GM23338 (cell line): Measurements from ENCODE around the gene THSD7A. TPM values are rescaled to one million over a fixed set of nuclear protein-coding genes. Genes with fewer than 3 reads are reported as not detected.

Experiments used
- ATAC-seq: fragments of 200-7000 bp; cut with Tn5 transposase; 3 replicates; pipeline ENCODE4 v1.9.1; 2020
- DNase-seq: peaks from one replicate; pipeline ENCODE4 v3.0.0-alpha.2; 2015; ENCODE audit warnings: low spot score
- H2AFZ ChIP-seq: fragments of 200-600 bp; sonication (generic); 2 replicates; pipeline ENCODE4 v1.8.0; 2016; ENCODE audit warnings: antibody characterized with exemption, mild to moderate bottlenecking, moderate library complexity
- H3F3A ChIP-seq: fragments of 200-600 bp; sonication (generic); replicated peaks from 2 replicates; pipeline ENCODE4 v1.8.0; 2017; ENCODE audit warnings: antibody characterized with exemption, mixed run types, low read depth
- H3K27ac ChIP-seq: fragments of 200-600 bp; sonication (generic); 2 replicates; pipeline ENCODE4 v1.6.1; 2016; ENCODE audit warnings: low read depth
- H3K27me3 ChIP-seq: fragments of 200-600 bp; sonication (generic); 2 replicates; pipeline ENCODE4 v1.8.0; 2016; ENCODE audit warnings: mild to moderate bottlenecking, mixed run types, moderate library complexity; ENCODE audit not compliant: insufficient read depth
- H3K36me3 ChIP-seq: fragments of 200-600 bp; sonication (generic); 2 replicates; pipeline ENCODE4 v1.8.0; 2016; ENCODE audit warnings: mild to moderate bottlenecking; ENCODE audit not compliant: insufficient read depth
- H3K4me1 ChIP-seq: fragments of 200-600 bp; sonication (generic); 2 replicates; pipeline ENCODE4 v1.8.0; 2016; ENCODE audit warnings: mild to moderate bottlenecking, moderate library complexity; ENCODE audit not compliant: insufficient read depth
- H3K4me2 ChIP-seq: fragments of 200-600 bp; sonication (generic); 2 replicates; pipeline ENCODE4 v1.7.1; 2017; ENCODE audit warnings: mixed run types
- H3K4me3 ChIP-seq: fragments of 200-600 bp; sonication (generic); 2 replicates; pipeline ENCODE4 v1.6.1; 2016; ENCODE audit warnings: mixed run types
- H3K79me2 ChIP-seq: fragments of 200-600 bp; sonication (generic); replicated peaks from 2 replicates; pipeline ENCODE4 v1.8.0; 2017; ENCODE audit warnings: mild to moderate bottlenecking; ENCODE audit not compliant: insufficient read depth
- H3K9me2 ChIP-seq: fragments of 200-600 bp; sonication (generic); 2 replicates; pipeline ENCODE4 v1.8.0; 2017; ENCODE audit not compliant: insufficient read depth
- H4K20me1 ChIP-seq: fragments of 200-600 bp; sonication (generic); replicated peaks from 2 replicates; pipeline ENCODE4 v1.8.0; 2017; ENCODE audit warnings: mild to moderate bottlenecking; ENCODE audit not compliant: insufficient read depth
- H3K27ac Mint-ChIP-seq: 2 replicates; pipeline ENCODE4 v1.8.0; 2020; ENCODE audit warnings: inconsistent platforms, mild to moderate bottlenecking, moderate library complexity, mixed read lengths
- H3K27me3 Mint-ChIP-seq: 3 replicates; pipeline ENCODE4 v1.8.0; 2022; ENCODE audit warnings: low read depth, mild to moderate bottlenecking, moderate library complexity, mixed read lengths, inconsistent platforms; ENCODE audit not compliant: insufficient read depth, poor library complexity
- H3K36me3 Mint-ChIP-seq: 3 replicates; pipeline ENCODE4 v1.8.0; 2021; ENCODE audit warnings: low read depth, mild to moderate bottlenecking, inconsistent platforms, moderate library complexity, mixed read lengths
- H3K4me1 Mint-ChIP-seq: 3 replicates; pipeline ENCODE4 v1.8.0; 2020; ENCODE audit warnings: mild to moderate bottlenecking, inconsistent platforms, mixed read lengths
- H3K4me3 Mint-ChIP-seq: 3 replicates; pipeline ENCODE4 v1.8.0; 2021; ENCODE audit warnings: moderate library complexity, mild to moderate bottlenecking, inconsistent platforms, mixed read lengths
- H3K9me3 Mint-ChIP-seq: 3 replicates; pipeline ENCODE4 v1.8.0; 2020; ENCODE audit warnings: moderate library complexity, mild to moderate bottlenecking, inconsistent platforms, mixed read lengths
- CREB1 ChIP-seq: fragments of 250-450 bp; sonication (Bioruptor Pico); IDR thresholded peaks from 2 replicates; pipeline ENCODE4 v1.5.0; 2020; ENCODE audit warnings: low read depth, mild to moderate bottlenecking, moderate library complexity
- ETS1 ChIP-seq: IDR thresholded peaks from 2 replicates; pipeline ENCODE4 v1.6.1; 2016; ENCODE audit warnings: antibody characterized with exemption
- EZH2phosphoT487 ChIP-seq: fragments of 200-600 bp; sonication (generic); IDR thresholded peaks from one replicate; pipeline ENCODE4 v1.8.1; 2018; ENCODE audit warnings: antibody characterized with exemption; ENCODE audit not compliant: unreplicated experiment
- JUNB ChIP-seq: IDR thresholded peaks from one replicate; pipeline ENCODE4 v1.6.1; 2016; ENCODE audit warnings: antibody characterized with exemption; ENCODE audit not compliant: unreplicated experiment
- NANOG ChIP-seq: IDR thresholded peaks from 2 replicates; pipeline ENCODE4 v1.6.1; 2016; ENCODE audit warnings: antibody characterized with exemption, borderline replicate concordance
- STAT1 ChIP-seq: IDR thresholded peaks from one replicate; pipeline ENCODE4 v1.6.1; 2016; ENCODE audit warnings: antibody characterized with exemption; ENCODE audit not compliant: unreplicated experiment
- ZNF331 ChIP-seq: fragments of 250-450 bp; sonication (Bioruptor Pico); IDR thresholded peaks from 2 replicates; pipeline ENCODE4 v1.5.0; 2020; ENCODE audit warnings: low read depth, mild to moderate bottlenecking, moderate library complexity
- polyA plus RNA-seq: library from polyadenylated mRNA; unstranded; fragments of >200 nt; fragmentation: Nextera tagmentation; extraction: Ambion mirVana; gene quantifications from 2 replicates; pipeline ENCODE4 v1.2.1, GENCODE V29; 2016
- total RNA-seq: library from RNA; depleted of rRNA; stranded (reverse); fragments of >200 nt; shearing (Covaris generic); gene quantifications from 2 replicates; pipeline ENCODE4 v1.2.3, GENCODE V29; 2014
- TF ChIP-seq, protein P1 (sequence below): fragments of 250-450 bp; sonication (Bioruptor Pico); IDR thresholded peaks from 2 replicates; pipeline ENCODE4 v1.5.0; 2020; ENCODE audit warnings: mild to moderate bottlenecking, moderate library complexity

Gene THSD7A
- total and polyA plus RNA-seq, 2 experiments from 2014 or later, result 1.3 to 2.1 TPM

- TF ChIP-seq, protein P1, sequence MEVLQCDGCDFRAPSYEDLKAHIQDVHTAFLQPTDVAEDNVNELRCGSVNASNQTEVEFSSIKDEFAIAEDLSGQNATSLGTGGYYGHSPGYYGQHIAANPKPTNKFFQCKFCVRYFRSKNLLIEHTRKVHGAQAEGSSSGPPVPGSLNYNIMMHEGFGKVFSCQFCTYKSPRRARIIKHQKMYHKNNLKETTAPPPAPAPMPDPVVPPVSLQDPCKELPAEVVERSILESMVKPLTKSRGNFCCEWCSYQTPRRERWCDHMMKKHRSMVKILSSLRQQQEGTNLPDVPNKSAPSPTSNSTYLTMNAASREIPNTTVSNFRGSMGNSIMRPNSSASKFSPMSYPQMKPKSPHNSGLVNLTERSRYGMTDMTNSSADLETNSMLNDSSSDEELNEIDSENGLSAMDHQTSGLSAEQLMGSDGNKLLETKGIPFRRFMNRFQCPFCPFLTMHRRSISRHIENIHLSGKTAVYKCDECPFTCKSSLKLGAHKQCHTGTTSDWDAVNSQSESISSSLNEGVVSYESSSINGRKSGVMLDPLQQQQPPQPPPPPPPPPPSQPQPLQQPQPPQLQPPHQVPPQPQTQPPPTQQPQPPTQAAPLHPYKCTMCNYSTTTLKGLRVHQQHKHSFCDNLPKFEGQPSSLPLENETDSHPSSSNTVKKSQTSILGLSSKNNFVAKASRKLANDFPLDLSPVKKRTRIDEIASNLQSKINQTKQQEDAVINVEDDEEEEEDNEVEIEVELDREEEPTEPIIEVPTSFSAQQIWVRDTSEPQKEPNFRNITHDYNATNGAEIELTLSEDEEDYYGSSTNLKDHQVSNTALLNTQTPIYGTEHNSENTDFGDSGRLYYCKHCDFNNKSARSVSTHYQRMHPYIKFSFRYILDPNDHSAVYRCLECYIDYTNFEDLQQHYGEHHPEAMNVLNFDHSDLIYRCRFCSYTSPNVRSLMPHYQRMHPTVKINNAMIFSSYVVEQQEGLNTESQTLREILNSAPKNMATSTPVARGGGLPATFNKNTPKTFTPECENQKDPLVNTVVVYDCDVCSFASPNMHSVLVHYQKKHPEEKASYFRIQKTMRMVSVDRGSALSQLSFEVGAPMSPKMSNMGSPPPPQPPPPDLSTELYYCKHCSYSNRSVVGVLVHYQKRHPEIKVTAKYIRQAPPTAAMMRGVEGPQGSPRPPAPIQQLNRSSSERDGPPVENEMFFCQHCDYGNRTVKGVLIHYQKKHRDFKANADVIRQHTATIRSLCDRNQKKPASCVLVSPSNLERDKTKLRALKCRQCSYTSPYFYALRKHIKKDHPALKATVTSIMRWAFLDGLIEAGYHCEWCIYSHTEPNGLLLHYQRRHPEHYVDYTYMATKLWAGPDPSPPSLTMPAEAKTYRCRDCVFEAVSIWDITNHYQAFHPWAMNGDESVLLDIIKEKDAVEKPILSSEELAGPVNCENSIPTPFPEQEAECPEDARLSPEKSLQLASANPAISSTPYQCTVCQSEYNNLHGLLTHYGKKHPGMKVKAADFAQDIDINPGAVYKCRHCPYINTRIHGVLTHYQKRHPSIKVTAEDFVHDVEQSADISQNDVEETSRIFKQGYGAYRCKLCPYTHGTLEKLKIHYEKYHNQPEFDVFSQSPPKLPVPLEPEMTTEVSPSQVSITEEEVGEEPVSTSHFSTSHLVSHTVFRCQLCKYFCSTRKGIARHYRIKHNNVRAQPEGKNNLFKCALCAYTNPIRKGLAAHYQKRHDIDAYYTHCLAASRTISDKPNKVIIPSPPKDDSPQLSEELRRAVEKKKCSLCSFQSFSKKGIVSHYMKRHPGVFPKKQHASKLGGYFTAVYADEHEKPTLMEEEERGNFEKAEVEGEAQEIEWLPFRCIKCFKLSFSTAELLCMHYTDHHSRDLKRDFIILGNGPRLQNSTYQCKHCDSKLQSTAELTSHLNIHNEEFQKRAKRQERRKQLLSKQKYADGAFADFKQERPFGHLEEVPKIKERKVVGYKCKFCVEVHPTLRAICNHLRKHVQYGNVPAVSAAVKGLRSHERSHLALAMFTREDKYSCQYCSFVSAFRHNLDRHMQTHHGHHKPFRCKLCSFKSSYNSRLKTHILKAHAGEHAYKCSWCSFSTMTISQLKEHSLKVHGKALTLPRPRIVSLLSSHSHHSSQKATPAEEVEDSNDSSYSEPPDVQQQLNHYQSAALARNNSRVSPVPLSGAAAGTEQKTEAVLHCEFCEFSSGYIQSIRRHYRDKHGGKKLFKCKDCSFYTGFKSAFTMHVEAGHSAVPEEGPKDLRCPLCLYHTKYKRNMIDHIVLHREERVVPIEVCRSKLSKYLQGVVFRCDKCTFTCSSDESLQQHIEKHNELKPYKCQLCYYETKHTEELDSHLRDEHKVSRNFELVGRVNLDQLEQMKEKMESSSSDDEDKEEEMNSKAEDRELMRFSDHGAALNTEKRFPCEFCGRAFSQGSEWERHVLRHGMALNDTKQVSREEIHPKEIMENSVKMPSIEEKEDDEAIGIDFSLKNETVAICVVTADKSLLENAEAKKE (CRISPR knock-in tag), result no peak
- TF ChIP-seq ZNF331 (no peak), ETS1 (no peak), EZH2phosphoT487 (no peak), CREB1 (CRISPR knock-in tag) (no peak), STAT1 (no peak), JUNB (no peak), NANOG (no peak)
Measured at GRCh38 chr7:11847336-11847735, 15.3 kb upstream of the THSD7A start (continued).

DNA sequence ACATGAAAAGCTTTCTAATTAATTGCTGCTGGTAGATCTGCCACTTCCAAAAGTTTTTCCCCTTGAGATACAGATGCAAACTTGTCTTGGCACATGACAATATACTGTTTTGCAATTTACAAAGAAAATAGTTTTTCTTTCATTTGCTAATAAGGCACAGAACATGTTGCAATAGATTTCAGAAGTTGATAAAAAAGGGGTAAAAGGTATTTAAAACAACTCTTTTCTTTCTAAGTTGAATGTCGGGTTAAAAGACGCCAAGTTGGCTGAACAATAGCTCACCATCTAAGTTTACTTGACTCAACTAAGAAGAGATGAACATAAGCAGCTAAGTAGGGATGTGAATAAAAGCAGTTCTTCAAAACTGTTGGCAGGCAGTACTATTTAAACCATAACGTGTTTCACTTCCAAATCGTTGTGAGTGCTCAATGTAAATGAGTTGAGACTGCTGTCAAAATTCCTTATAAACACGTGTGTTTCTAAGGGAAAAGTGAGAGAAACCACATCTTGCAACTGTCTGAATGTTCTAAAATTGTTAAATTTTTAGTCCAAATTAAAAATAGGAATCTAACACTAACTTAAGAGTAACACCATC lies 14.5 kb upstream of the THSD7A start:
- no peaks in the 10 kb centered on the region for H3K36me3 ChIP-seq
- DNase-seq (peak; percentile 21), ATAC-seq (peak; percentile 31; the same call in 1 of the 3 replicates)
- Mint-ChIP-seq H3K27me3 (no peaks in the 10 kb centered on the region), H3K27ac (peak overlapping the region; percentile 50), H3K36me3 (peaks cover 3% of the 10 kb centered on the region; the same call in 2 of the 3 replicates), H3K9me3 (no peaks in the 10 kb centered on the region), H3K4me3 (peak overlapping the region; percentile 42; the same call in 2 of the 3 replicates), H3K4me1 (peaks cover 43% of the 10 kb centered on the region)
- no peaks in the 10 kb centered on the region for H3K79me2 ChIP-seq
- no peaks in the 10 kb centered on the region for H3K27me3 ChIP-seq
- H3K9me2 ChIP-seq, result no peaks in the 10 kb centered on the region
- no peak overlapping the region for H2AFZ ChIP-seq
- peak overlapping the region; percentile 70 for H3K4me2 ChIP-seq
- H4K20me1 ChIP-seq, result no peaks in the 10 kb centered on the region
- H3K27ac ChIP-seq, result peak overlapping the region; percentile 20
- H3F3A ChIP-seq, result no peaks in the 10 kb centered on the region
- H3K4me1 ChIP-seq, result peaks cover 59% of the 10 kb centered on the region
- no peak for TF ChIP-seq CREB1 (CRISPR knock-in tag)
- TF ChIP-seq NANOG, result peak; percentile 68
- peak overlapping the region; percentile 27 for H3K4me3 ChIP-seq
